ENCODE data around the gene WDR31. TPM values are rescaled to one million over a fixed set of nuclear protein-coding genes. Genes with fewer than 3 reads are reported as not detected.
"Not testable (repeated sequence)": the region's sequence is repeated elsewhere in the genome, so short reads cannot be mapped to it uniquely, and the experiment has no call there.

The WDR31 gene
- total RNA-seq: 1 to 10 TPM in 1 of 2 donors, under 1 TPM in 1; 0.41 to 4.9 TPM

- Mint-ChIP-seq H3K36me3 (no peaks in the 10 kb centered on the region), H3K27ac (peak within 1 kb of the TSS; percentile 77 to 85), H3K9me3 (no peaks in the 10 kb centered on the region)
- ATAC-seq: peak; percentile 87 to 98
- DNase-seq (ENCODE audit: low spot score in 2 of 2): peak; percentile 77 to 86
Observed at GRCh38 chr9:113340011-113340699, at the start of gene WDR31. TSS of gene WDR31 (minus strand) at chr9:113340275. CDS start at chr9:113332022, 8,253 bp downstream.

GRCh38 chr9:113389451-113389850 is 49.4 kb upstream of the WDR31 start:
- DNase-seq (ENCODE audit: low spot score in 2 of 2) (no peak), ATAC-seq (no peak)
- peaks cover 0 to 6% of the 10 kb centered on the region in 2 donors for H3K36me3 Mint-ChIP-seq
- no peaks in the 10 kb centered on the region for H3K9me3 Mint-ChIP-seq
- no peak overlapping the region for H3K27ac Mint-ChIP-seq

- ATAC-seq: no peak
- DNase-seq (ENCODE audit: low spot score in 2 of 2): no peak
- no peaks in the 10 kb centered on the region for H3K9me3 Mint-ChIP-seq
- peaks cover 0 to 6% of the 10 kb centered on the region in 2 donors for H3K36me3 Mint-ChIP-seq
- no peak overlapping the region for H3K27ac Mint-ChIP-seq
Observed at GRCh38 chr9:113388833-113389232, 48.8 kb upstream of the WDR31 start.

- peaks cover 0 to 6% of the 10 kb centered on the region in 2 donors for H3K36me3 Mint-ChIP-seq
- H3K27ac Mint-ChIP-seq: peak overlapping the region in 1 of 2 donors; percentile 29
- no peak for DNase-seq (ENCODE audit: low spot score in 2 of 2)
- ATAC-seq: no peak
- no peaks in the 10 kb centered on the region for H3K9me3 Mint-ChIP-seq
Observed at GRCh38 chr9:113387560-113388230, 47.6 kb upstream of the WDR31 start.

GRCh38 chr9:113386571-113387393 is 46.7 kb upstream of the WDR31 start:
- H3K36me3 Mint-ChIP-seq: peaks cover 0 to 6% of the 10 kb centered on the region in 2 donors

GRCh38 chr9:113381909-113382411 is 41.9 kb upstream of the WDR31 start:
- DNase-seq (ENCODE audit: low spot score in 2 of 2): no peak

More at GRCh38 chr9:113386571-113387393, 46.7 kb upstream of the WDR31 start:
- ATAC-seq (no peak), DNase-seq (ENCODE audit: low spot score in 2 of 2) (no peak)
- H3K9me3 Mint-ChIP-seq: no peaks in the 10 kb centered on the region
- peak overlapping the region; percentile 29 to 75 for H3K27ac Mint-ChIP-seq

GRCh38 chr9:113381441-113381840 is 41.4 kb upstream of the WDR31 start:
- H3K27ac Mint-ChIP-seq; DNase-seq (ENCODE audit: low spot score in 2 of 2); H3K36me3 Mint-ChIP-seq; H3K9me3 Mint-ChIP-seq; ATAC-seq: not testable (repeated sequence)

More at GRCh38 chr9:113381909-113382411, 41.9 kb upstream of the WDR31 start:
- H3K36me3 Mint-ChIP-seq: no peaks in the 10 kb centered on the region
- H3K27ac Mint-ChIP-seq: no peak overlapping the region
- no peaks in the 10 kb centered on the region for H3K9me3 Mint-ChIP-seq
- ATAC-seq: no peak

- no peaks in the 10 kb centered on the region for H3K9me3 Mint-ChIP-seq
- ATAC-seq (no peak), DNase-seq (ENCODE audit: low spot score in 2 of 2) (no peak)
- peak overlapping the region; percentile 0 to 1 for H3K27ac Mint-ChIP-seq
- H3K36me3 Mint-ChIP-seq: no peaks in the 10 kb centered on the region
Observed at GRCh38 chr9:113380869-113381378, 40.8 kb upstream of the WDR31 start.

GRCh38 chr9:113379829-113380210 is 39.7 kb upstream of the WDR31 start:
- H3K9me3 Mint-ChIP-seq; ATAC-seq; DNase-seq (ENCODE audit: low spot score in 2 of 2): not testable (repeated sequence)
- H3K36me3 Mint-ChIP-seq: peaks cover 7 to 10% of the 10 kb centered on the region in 2 donors
- peak overlapping the region in 1 of 2 donors; percentile 1 for H3K27ac Mint-ChIP-seq

GRCh38 chr9:113379094-113379828 is 39.2 kb upstream of the WDR31 start:
- not testable (repeated sequence) for DNase-seq (ENCODE audit: low spot score in 2 of 2)
- H3K36me3 Mint-ChIP-seq: peaks cover 7 to 16% of the 10 kb centered on the region in 2 donors

GRCh38 chr9:113376634-113377567 is 36.8 kb upstream of the WDR31 start, which contains the start of gene HDHD3:
TSS of gene HDHD3 (minus strand) at chr9:113376986. CDS start at chr9:113374354, 2,632 bp downstream.
- Mint-ChIP-seq H3K36me3 (peaks cover 7 to 17% of the 10 kb centered on the region in 2 donors), H3K9me3 (no peaks in the 10 kb centered on the region), H3K27ac (peak within 1 kb of the TSS; percentile 86)
- peak; percentile 83 to 88 for DNase-seq (ENCODE audit: low spot score in 2 of 2)
- ATAC-seq: peak; percentile 84 to 94

More at GRCh38 chr9:113379094-113379828, 39.2 kb upstream of the WDR31 start:
- H3K9me3 Mint-ChIP-seq, ATAC-seq: not testable (repeated sequence)
- H3K27ac Mint-ChIP-seq: peak overlapping the region in 1 of 2 donors; percentile 27

GRCh38 chr9:113375057-113376023 is 35.3 kb upstream of the WDR31 start:
- Mint-ChIP-seq H3K36me3 (peaks cover 7 to 17% of the 10 kb centered on the region in 2 donors), H3K27ac (peak overlapping the region; percentile 86), H3K9me3 (no peaks in the 10 kb centered on the region)
- ATAC-seq: peak in 1 of 2 donors; percentile 38
- no peak for DNase-seq (ENCODE audit: low spot score in 2 of 2)

- Mint-ChIP-seq H3K9me3 (no peaks in the 10 kb centered on the region), H3K27ac (peak overlapping the region in 1 of 2 donors; percentile 63), H3K36me3 (peaks cover 7 to 17% of the 10 kb centered on the region in 2 donors)
- DNase-seq (ENCODE audit: low spot score in 2 of 2) (no peak), ATAC-seq (no peak)
Observed at GRCh38 chr9:113373676-113374392, 33.8 kb upstream of the WDR31 start.
